Measurements from ENCODE around the gene SYCP3. TPM values are rescaled to one million over a fixed set of nuclear protein-coding genes. Genes with fewer than 3 reads are reported as not detected.

Gene SYCP3
- 0.14 and 0.46 TPM in 2 replicates for total RNA-seq

GRCh38 chr12:101738920-101739665, at the start of gene SYCP3:
TSS of gene SYCP3 (minus strand) at chr12:101739462. CDS start at chr12:101737935, 1,527 bp downstream.

GRCh38 chr12:101697197-101697929, 41.9 kb downstream of the SYCP3 start, which contains the start of gene CHPT1:
TSS of gene CHPT1 (plus strand) at chr12:101697640. CDS start at chr12:101697862, 222 bp downstream.

Other genes with a start within 250 kb of the SYCP3 start
- not detected in 2 replicates for gene MYBPC1, start 144.5 kb downstream of the SYCP3 start, total RNA-seq
- 22.0 and 35.7 TPM in 2 replicates for gene CHPT1, start 41.8 kb downstream of the SYCP3 start, total RNA-seq
- 28.2 and 69.7 TPM in 2 replicates for gene GNPTAB, start 91.5 kb upstream of the SYCP3 start, total RNA-seq
- 55.6 and 117 TPM in 2 replicates for gene DRAM1, start 138.1 kb upstream of the SYCP3 start, total RNA-seq